NCI-H226 (cell line): ENCODE results near the gene GRM6.

Source experiments
- DNase-seq: peaks from one replicate; pipeline ENCODE4 v3.0.0-alpha.2; 2015

GRM6 gene

GRCh38 chr5:178994580-178995340, at the start of gene GRM6:
TSS of gene GRM6 (minus strand) at chr5:178995320. CDS start at chr5:178994944, 376 bp downstream.
- no peak for DNase-seq

- no peak for DNase-seq
Observed at GRCh38 chr5:179044765-179045164, 49.6 kb upstream of the GRM6 start.

- no peak for DNase-seq
Observed at GRCh38 chr5:179033004-179033580, 38.0 kb upstream of the GRM6 start.

- no peak for DNase-seq
Observed at GRCh38 chr5:179023528-179024189, 28.5 kb upstream of the GRM6 start, which contains the start of gene ZNF879. TSS of gene ZNF879 (plus strand) at chr5:179023804. CDS start at chr5:179025005, 1,201 bp downstream.

GRCh38 chr5:179008667-179009066, 13.5 kb upstream of the GRM6 start:
- DNase-seq, result no peak

GRCh38 chr5:179006564-179006963, 11.4 kb upstream of the GRM6 start:
- DNase-seq, result no peak

GRCh38 chr5:178998441-178998840, 3.3 kb upstream of the GRM6 start:
- DNase-seq, result no peak

GRCh38 chr5:178997191-178997590, 2.1 kb upstream of the GRM6 start:
- DNase-seq, result no peak

- DNase-seq, result no peak
Observed at GRCh38 chr5:178996156-178996555, 1.0 kb upstream of the GRM6 start.

GRCh38 chr5:178995341-178995690, 196 bp upstream of the GRM6 start:
- DNase-seq, result no peak

- DNase-seq, result no peak
Observed at GRCh38 chr5:178993955-178994579, 1.1 kb downstream of the GRM6 start.

GRCh38 chr5:178993236-178993765, 1.8 kb downstream of the GRM6 start:
- no peak for DNase-seq

GRCh38 chr5:178992291-178992895, 2.7 kb downstream of the GRM6 start:
- no peak for DNase-seq

GRCh38 chr5:178991190-178992145, 3.7 kb downstream of the GRM6 start:
- DNase-seq, result no peak

- DNase-seq, result no peak
Observed at GRCh38 chr5:178990491-178990890, 4.6 kb downstream of the GRM6 start.

- DNase-seq, result no peak
Observed at GRCh38 chr5:178989311-178989710, 5.8 kb downstream of the GRM6 start.

- DNase-seq, result no peak
Observed at GRCh38 chr5:178988436-178989220, 6.5 kb downstream of the GRM6 start.

- DNase-seq, result no peak
Observed at GRCh38 chr5:178986326-178986960, 8.7 kb downstream of the GRM6 start.

- no peak for DNase-seq
Observed at GRCh38 chr5:178984145-178985072, 10.7 kb downstream of the GRM6 start.
